ENCODE data around the gene ACYP1.

DNA sequence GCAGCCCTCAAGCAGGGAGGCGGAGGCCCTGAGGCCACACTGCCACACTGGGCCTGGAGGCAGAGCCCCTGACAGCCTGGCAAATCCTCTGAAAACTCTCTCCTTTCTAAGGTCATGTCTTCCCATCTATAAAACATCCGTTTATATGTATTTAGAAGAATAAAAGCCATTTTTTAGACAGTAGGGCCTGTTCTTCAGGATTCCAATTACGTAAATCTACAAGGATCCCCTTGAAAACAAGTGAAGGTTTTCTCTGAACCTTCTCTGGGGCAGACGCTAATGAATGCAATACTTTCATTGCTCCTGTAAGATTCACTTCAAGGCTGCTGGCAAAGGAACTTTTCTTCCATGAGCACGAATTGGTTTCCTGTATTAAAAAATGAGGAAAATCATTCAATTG, 48.3 kb downstream of the ACYP1 start:
- TF ChIP-seq, protein P1, sequence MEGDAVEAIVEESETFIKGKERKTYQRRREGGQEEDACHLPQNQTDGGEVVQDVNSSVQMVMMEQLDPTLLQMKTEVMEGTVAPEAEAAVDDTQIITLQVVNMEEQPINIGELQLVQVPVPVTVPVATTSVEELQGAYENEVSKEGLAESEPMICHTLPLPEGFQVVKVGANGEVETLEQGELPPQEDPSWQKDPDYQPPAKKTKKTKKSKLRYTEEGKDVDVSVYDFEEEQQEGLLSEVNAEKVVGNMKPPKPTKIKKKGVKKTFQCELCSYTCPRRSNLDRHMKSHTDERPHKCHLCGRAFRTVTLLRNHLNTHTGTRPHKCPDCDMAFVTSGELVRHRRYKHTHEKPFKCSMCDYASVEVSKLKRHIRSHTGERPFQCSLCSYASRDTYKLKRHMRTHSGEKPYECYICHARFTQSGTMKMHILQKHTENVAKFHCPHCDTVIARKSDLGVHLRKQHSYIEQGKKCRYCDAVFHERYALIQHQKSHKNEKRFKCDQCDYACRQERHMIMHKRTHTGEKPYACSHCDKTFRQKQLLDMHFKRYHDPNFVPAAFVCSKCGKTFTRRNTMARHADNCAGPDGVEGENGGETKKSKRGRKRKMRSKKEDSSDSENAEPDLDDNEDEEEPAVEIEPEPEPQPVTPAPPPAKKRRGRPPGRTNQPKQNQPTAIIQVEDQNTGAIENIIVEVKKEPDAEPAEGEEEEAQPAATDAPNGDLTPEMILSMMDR (IDR thresholded peaks at IDR 0.05) = no peak
- TF ChIP-seq ZFX (IDR thresholded peaks at IDR 0.05; ENCODE audit: borderline replicate concordance) = no peak
